ENCODE measurements around the gene MUC6.

The MUC6 gene

GRCh38 chr11:1053121-1053901 lies 16.8 kb upstream of the MUC6 start:
- TF ChIP-seq CTCF (IDR thresholded peaks at IDR 0.05; ENCODE audit: low read depth, low read length) = no peak
- DNase-seq = peak; percentile 5
- no peak overlapping the region for H3K4me3 ChIP-seq (ENCODE audit: low read depth, low read length)
- no peaks in the 10 kb centered on the region for H3K27me3 ChIP-seq
- H3K9me3 ChIP-seq = no peaks in the 10 kb centered on the region
- no peaks in the 10 kb centered on the region for H3K4me1 ChIP-seq
- H3K36me3 ChIP-seq = no peaks in the 10 kb centered on the region

GRCh38 chr11:1052133-1053011 lies 15.9 kb upstream of the MUC6 start:
- H3K4me1 ChIP-seq = no peaks in the 10 kb centered on the region
- DNase-seq = peak; percentile 4
- H3K27me3 ChIP-seq = no peaks in the 10 kb centered on the region
- H3K9me3 ChIP-seq = no peaks in the 10 kb centered on the region
- H3K4me3 ChIP-seq (ENCODE audit: low read depth, low read length) = no peak overlapping the region
- TF ChIP-seq CTCF (IDR thresholded peaks at IDR 0.05; ENCODE audit: low read depth, low read length) = no peak
- H3K36me3 ChIP-seq = no peaks in the 10 kb centered on the region

GRCh38 chr11:1051356-1052132 lies 15.0 kb upstream of the MUC6 start:
- Histone ChIP-seq H3K36me3 (no peaks in the 10 kb centered on the region), H3K9me3 (no peaks in the 10 kb centered on the region), H3K27me3 (no peaks in the 10 kb centered on the region), H3K4me1 (no peaks in the 10 kb centered on the region), H3K4me3 (ENCODE audit: low read depth, low read length) (no peak overlapping the region)
- no peak for TF ChIP-seq CTCF (IDR thresholded peaks at IDR 0.05; ENCODE audit: low read depth, low read length)
- no peak for DNase-seq

- H3K27me3 ChIP-seq = no peaks in the 10 kb centered on the region
Observed at GRCh38 chr11:1050581-1051355, 14.2 kb upstream of the MUC6 start.

More at GRCh38 chr11:1050581-1051355, 14.2 kb upstream of the MUC6 start:
- H3K36me3 ChIP-seq = no peaks in the 10 kb centered on the region
- H3K4me1 ChIP-seq = no peaks in the 10 kb centered on the region
- H3K4me3 ChIP-seq (ENCODE audit: low read depth, low read length) = no peak overlapping the region
- no peaks in the 10 kb centered on the region for H3K9me3 ChIP-seq
- TF ChIP-seq CTCF (IDR thresholded peaks at IDR 0.05; ENCODE audit: low read depth, low read length) = peak; percentile 69
- DNase-seq = peak; percentile 69

Measured in BE2C (cell line).